A549 treated with RU486 at 1 μM for 4 hours (cell line): ENCODE data around the gene PAK1IP1. TPM values are rescaled to one million over a fixed set of nuclear protein-coding genes. Genes with fewer than 3 reads are reported as not detected.

Source experiments
- total RNA-seq: library from RNA; stranded (reverse); fragments of 200-300 nt; extraction: Qiagen RNA extraction; gene quantifications from 5 replicates; pipeline ENCODE4 v1.2.3, GENCODE V29; 2022; ENCODE audit warnings: low read depth

PAK1IP1 gene
- total RNA-seq = 18.8 to 24.5 TPM (median 22.0 TPM) in 5 replicates

GRCh38 chr6:10694302-10695085 lies at the start of gene PAK1IP1, which contains the start of gene C6orf52:
TSS of gene PAK1IP1 (plus strand) at chr6:10694972. CDS start at chr6:10694986, 14 bp downstream.
TSS of gene C6orf52 (minus strand) at chr6:10694616. CDS start at chr6:10687550, 7,066 bp downstream.

GRCh38 chr6:10722820-10723566 lies 28.2 kb downstream of the PAK1IP1 start, which contains the start of gene TMEM14C:
TSS of gene TMEM14C (plus strand) at chr6:10723070. CDS start at chr6:10724614, 1,544 bp downstream.

GRCh38 chr6:10747251-10747972 lies 52.6 kb downstream of the PAK1IP1 start, which contains the start of gene TMEM14B:
TSS of gene TMEM14B (plus strand) at chr6:10747805. CDS start at chr6:10749246, 1,441 bp downstream.

Other genes starting within 250 kb of the PAK1IP1 start
- gene GCNT2, start 173.6 kb upstream of the PAK1IP1 start, total RNA-seq = 5.8 to 9.3 TPM (median 7.0 TPM) in 5 replicates
- gene C6orf52, start 356 bp upstream of the PAK1IP1 start, total RNA-seq = 1.2 to 2.3 TPM (median 2.1 TPM) in 5 replicates
- gene TMEM14C, start 28.1 kb downstream of the PAK1IP1 start, total RNA-seq = 138 to 158 TPM (median 155 TPM) in 5 replicates
- 134 to 154 TPM (median 143 TPM) in 5 replicates for gene TMEM14B, start 52.8 kb downstream of the PAK1IP1 start, total RNA-seq
- 0.10 to 0.21 TPM (median 0.14 TPM) in 5 replicates for gene MAK, start 143.6 kb downstream of the PAK1IP1 start, total RNA-seq
- gene GCM2, start 187.1 kb downstream of the PAK1IP1 start, total RNA-seq = not detected in 5 replicates
- gene SYCP2L, start 192.1 kb downstream of the PAK1IP1 start, total RNA-seq = 1.4 to 2.6 TPM (median 1.6 TPM) in 5 replicates